Measurements from ENCODE around the gene GABRB1. TPM values are rescaled to one million over a fixed set of nuclear protein-coding genes. Genes with fewer than 3 reads are reported as not detected.

Gene GABRB1
- polyA plus RNA-seq, 3 donors: not detected

GRCh38 chr4:47065051-47065481 lies 33.7 kb downstream of the GABRB1 start:
- no peak overlapping the region for H2AFZ ChIP-seq (ENCODE audit: insufficient read depth, low read depth, low read length, poor library complexity, severe bottlenecking)
- Mint-ChIP-seq H3K9me3 (peaks cover 0 to 3% (median 2%) of the 10 kb centered on the region in 7 donors), H3K27me3 (ENCODE audit: low read depth in 3 of 3) (peaks cover 0 to 1% (median 0%) of the 10 kb centered on the region in 3 donors)

DNA sequence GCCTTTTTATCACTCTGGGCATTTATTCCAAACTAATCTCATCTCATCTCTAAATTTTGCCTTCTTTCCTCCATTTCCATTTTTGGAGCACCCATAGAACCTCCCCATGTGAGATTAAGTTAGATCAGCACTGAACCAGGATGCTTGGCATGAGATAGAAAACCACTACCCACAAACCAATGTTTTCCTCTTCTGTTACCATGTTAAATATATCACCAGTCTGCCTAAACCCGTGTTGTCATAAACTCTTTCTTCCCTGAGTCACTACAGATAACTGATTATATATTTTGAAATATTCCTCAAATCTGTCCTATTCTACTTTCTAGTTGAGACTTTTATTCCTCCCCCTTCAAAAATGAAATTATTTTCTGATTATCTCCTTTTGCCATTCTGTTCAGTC lies 37.6 kb downstream of the GABRB1 start:
- intact Hi-C loops (cut with micrococcal nuclease): no loop called here
- no peaks in the 10 kb centered on the region for H3K4me1 ChIP-seq (ENCODE audit: control insufficient read depth in 1 of 2, insufficient read depth in 2 of 2, low read length in 2 of 2)
- WGBS (ENCODE audit: insufficient coverage): no CpG with 5 or more reads among the region's 1 CpG
- no peaks in the 10 kb centered on the region for H3K9me3 ChIP-seq (replicated peaks in 1 of 2; ENCODE audit: control insufficient read depth in 1 of 2, insufficient read depth in 1 of 2, low read length in 2 of 2)
- Mint-ChIP-seq H3K4me3 (no peak overlapping the region), H3K9me3 (peaks cover 0 to 4% (median 0%) of the 10 kb centered on the region in 7 donors), H3K4me1 (no peaks in the 10 kb centered on the region), H3K27me3 (ENCODE audit: low read depth in 3 of 3) (peaks cover 0 to 2% (median 1%) of the 10 kb centered on the region in 3 donors), H3K27ac (no peak overlapping the region), H3K36me3 (no peaks in the 10 kb centered on the region)
- no peaks in the 10 kb centered on the region for H3K36me3 ChIP-seq (replicated peaks in 1 of 2; ENCODE audit: control insufficient read depth in 1 of 2, insufficient read depth in 2 of 2, low read length in 2 of 2)
- no peaks in the 10 kb centered on the region for H3K79me2 ChIP-seq (ENCODE audit: insufficient read depth, low read length)
- H3K27me3 ChIP-seq (ENCODE audit: control insufficient read depth in 2 of 2, insufficient read depth in 2 of 2, low read length in 2 of 2): no peaks in the 10 kb centered on the region
- no peak overlapping the region for H3K9ac ChIP-seq (ENCODE audit: insufficient read depth, low read length, poor library complexity, severe bottlenecking)
- H3K27ac ChIP-seq (ENCODE audit: low read depth in 1 of 2, low read length in 2 of 2): no peak overlapping the region
- H3K4me3 ChIP-seq (replicated peaks in 1 of 3; ENCODE audit: low read depth in 2 of 3, low read length in 3 of 3): no peak overlapping the region
- no peak overlapping the region for H3K4me2 ChIP-seq (replicated peaks; ENCODE audit: extremely low read depth, low read length, poor library complexity, severe bottlenecking)
- DNase-seq: no peak
- H2AFZ ChIP-seq (ENCODE audit: insufficient read depth, low read depth, low read length, poor library complexity, severe bottlenecking): no peak overlapping the region
- H4K20me1 ChIP-seq (ENCODE audit: insufficient read depth, low read length): no peaks in the 10 kb centered on the region
- no peak for TF ChIP-seq CTCF (IDR thresholded peaks at IDR 0.05)

More at GRCh38 chr4:47065051-47065481, 33.7 kb downstream of the GABRB1 start:
- no peak for TF ChIP-seq CTCF (IDR thresholded peaks at IDR 0.05)
- Histone ChIP-seq H3K79me2 (ENCODE audit: insufficient read depth, low read length) (no peaks in the 10 kb centered on the region), H3K4me3 (replicated peaks in 1 of 3; ENCODE audit: low read depth in 2 of 3, low read length in 3 of 3) (no peak overlapping the region), H3K9me3 (replicated peaks in 1 of 2; ENCODE audit: control insufficient read depth in 1 of 2, insufficient read depth in 1 of 2, low read length in 2 of 2) (no peaks in the 10 kb centered on the region), H3K4me1 (ENCODE audit: control insufficient read depth in 1 of 2, insufficient read depth in 2 of 2, low read length in 2 of 2) (no peaks in the 10 kb centered on the region), H3K9ac (ENCODE audit: insufficient read depth, low read length, poor library complexity, severe bottlenecking) (no peak overlapping the region), H4K20me1 (ENCODE audit: insufficient read depth, low read length) (no peaks in the 10 kb centered on the region), H3K4me2 (replicated peaks; ENCODE audit: extremely low read depth, low read length, poor library complexity, severe bottlenecking) (no peak overlapping the region), H3K36me3 (replicated peaks in 1 of 2; ENCODE audit: control insufficient read depth in 1 of 2, insufficient read depth in 2 of 2, low read length in 2 of 2) (no peaks in the 10 kb centered on the region), H3K27me3 (ENCODE audit: control insufficient read depth in 2 of 2, insufficient read depth in 2 of 2, low read length in 2 of 2) (no peaks in the 10 kb centered on the region), H3K27ac (ENCODE audit: low read depth in 1 of 2, low read length in 2 of 2) (no peak overlapping the region)
- no peak overlapping the region for H3K4me3 Mint-ChIP-seq
- DNase-seq: no peak
- H3K4me1 Mint-ChIP-seq: no peaks in the 10 kb centered on the region
- WGBS (ENCODE audit: insufficient coverage): no CpG with 5 or more reads among the region's 2 CpGs
- intact Hi-C loops (cut with micrococcal nuclease): no loop called here
- H3K36me3 Mint-ChIP-seq: no peaks in the 10 kb centered on the region
- H3K27ac Mint-ChIP-seq: no peak overlapping the region
